HEK293 (cell line): ENCODE results near the gene FGD4.
A peak's percentile ranks its signal among the peaks of the same experiment; 100 is the strongest.

ENCODE experiments used
- OVOL3 ChIP-seq: fragments of 450-650 bp; formaldehyde crosslinking; IDR thresholded peaks from 2 replicates; pipeline ENCODE4 v1.5.1; 2016; ENCODE audit warnings: missing biosample characterization, missing genetic modification characterization
- PATZ1 ChIP-seq: fragments of 450-650 bp; formaldehyde crosslinking; IDR thresholded peaks from 2 replicates; pipeline ENCODE4 v1.5.1; 2016; ENCODE audit warnings: missing biosample characterization, missing genetic modification characterization
- SCRT1 ChIP-seq: fragments of 450-650 bp; formaldehyde crosslinking; IDR thresholded peaks from 2 replicates; pipeline ENCODE4 v1.5.1; 2016; ENCODE audit warnings: missing biosample characterization, missing genetic modification characterization, borderline replicate concordance
- YY1 ChIP-seq: fragments of 450-650 bp; formaldehyde crosslinking; IDR thresholded peaks from 2 replicates; pipeline ENCODE4 v1.5.1; 2018; ENCODE audit warnings: missing biosample characterization, missing genetic modification characterization
- ZBTB10 ChIP-seq: fragments of 450-650 bp; formaldehyde crosslinking; IDR thresholded peaks from 2 replicates; pipeline ENCODE4 v1.5.1; 2016; ENCODE audit warnings: missing biosample characterization, missing genetic modification characterization
- ZBTB20 ChIP-seq: fragments of 450-650 bp; formaldehyde crosslinking; IDR thresholded peaks from 2 replicates; pipeline ENCODE4 v1.5.1; 2016; ENCODE audit warnings: missing biosample characterization, missing genetic modification characterization
- ZBTB48 ChIP-seq: fragments of 450-650 bp; formaldehyde crosslinking; IDR thresholded peaks from 2 replicates; pipeline ENCODE4 v1.5.1; 2016; ENCODE audit warnings: missing biosample characterization, missing genetic modification characterization
- ZBTB49 ChIP-seq: fragments of 450-650 bp; formaldehyde crosslinking; IDR thresholded peaks from 2 replicates; pipeline ENCODE4 v1.5.1; 2016; ENCODE audit warnings: missing biosample characterization, missing genetic modification characterization, low read depth
- ZEB2 ChIP-seq: fragments of 450-650 bp; formaldehyde crosslinking; IDR thresholded peaks from 2 replicates; pipeline ENCODE4 v1.5.1; 2016; ENCODE audit warnings: missing biosample characterization, missing genetic modification characterization
- ZFHX2 ChIP-seq: fragments of 450-650 bp; formaldehyde crosslinking; conservative IDR thresholded peaks from 2 replicates; pipeline ENCODE4 v1.5.1; 2016; ENCODE audit warnings: missing biosample characterization, missing genetic modification characterization
- ZFP41 ChIP-seq: fragments of 450-650 bp; formaldehyde crosslinking; IDR thresholded peaks from 2 replicates; pipeline ENCODE4 v1.5.1; 2016; ENCODE audit warnings: missing biosample characterization, missing genetic modification characterization, borderline replicate concordance
- ZNF169 ChIP-seq: fragments of 450-650 bp; formaldehyde crosslinking; IDR thresholded peaks from 2 replicates; pipeline ENCODE4 v1.5.1; 2016; ENCODE audit warnings: missing biosample characterization, missing genetic modification characterization
- ZNF175 ChIP-seq: fragments of 450-650 bp; formaldehyde crosslinking; IDR thresholded peaks from 2 replicates; pipeline ENCODE4 v1.5.1; 2016; ENCODE audit warnings: missing biosample characterization, missing genetic modification characterization
- ZNF18 ChIP-seq: fragments of 450-650 bp; formaldehyde crosslinking; IDR thresholded peaks from 2 replicates; pipeline ENCODE4 v1.5.1; 2016; ENCODE audit warnings: missing biosample characterization, missing genetic modification characterization
- ZNF223 ChIP-seq: fragments of 450-650 bp; formaldehyde crosslinking; IDR thresholded peaks from 2 replicates; pipeline ENCODE4 v1.5.1; 2016; ENCODE audit warnings: missing biosample characterization, missing genetic modification characterization
- ZNF362 ChIP-seq: fragments of 450-650 bp; formaldehyde crosslinking; IDR thresholded peaks from 2 replicates; pipeline ENCODE4 v1.5.1; 2016; ENCODE audit warnings: missing biosample characterization, missing genetic modification characterization
- ZNF391 ChIP-seq: fragments of 450-650 bp; formaldehyde crosslinking; IDR thresholded peaks from 2 replicates; pipeline ENCODE4 v1.5.1; 2016; ENCODE audit warnings: low read depth, missing biosample characterization, missing genetic modification characterization, borderline replicate concordance
- ZNF449 ChIP-seq: fragments of 450-650 bp; formaldehyde crosslinking; IDR thresholded peaks from 2 replicates; pipeline ENCODE4 v1.5.1; 2017; ENCODE audit warnings: missing biosample characterization, mild to moderate bottlenecking, missing genetic modification characterization, moderate library complexity
- ZNF473 ChIP-seq: fragments of 450-650 bp; formaldehyde crosslinking; IDR thresholded peaks from 2 replicates; pipeline ENCODE4 v1.5.1; 2017; ENCODE audit warnings: missing biosample characterization, missing genetic modification characterization
- ZNF501 ChIP-seq: fragments of 450-650 bp; formaldehyde crosslinking; IDR thresholded peaks from 2 replicates; pipeline ENCODE4 v1.5.1; 2016; ENCODE audit warnings: missing biosample characterization, missing genetic modification characterization
- ZNF510 ChIP-seq: fragments of 450-650 bp; formaldehyde crosslinking; IDR thresholded peaks from 2 replicates; pipeline ENCODE4 v1.5.1; 2018; ENCODE audit warnings: mild to moderate bottlenecking, missing genetic modification characterization, missing biosample characterization; ENCODE audit not compliant: insufficient replicate concordance
- ZNF623 ChIP-seq: fragments of 450-650 bp; formaldehyde crosslinking; IDR thresholded peaks from 2 replicates; pipeline ENCODE4 v1.5.1; 2016; ENCODE audit warnings: missing biosample characterization, missing genetic modification characterization
- ZNF654 ChIP-seq: fragments of 450-650 bp; formaldehyde crosslinking; IDR thresholded peaks from 2 replicates; pipeline ENCODE4 v1.5.1; 2016; ENCODE audit warnings: low read depth, missing biosample characterization, missing genetic modification characterization
- ZNF658 ChIP-seq: fragments of 450-650 bp; formaldehyde crosslinking; IDR thresholded peaks from 2 replicates; pipeline ENCODE4; 2016; ENCODE audit warnings: missing biosample characterization, missing genetic modification characterization
- ZNF660 ChIP-seq: fragments of 450-650 bp; IDR thresholded peaks from 2 replicates; pipeline ENCODE4 v1.5.1; 2018; ENCODE audit warnings: missing biosample characterization, mild to moderate bottlenecking, missing genetic modification characterization
- TF ChIP-seq, protein P1 (sequence below): fragments of 450-650 bp; formaldehyde crosslinking; IDR thresholded peaks from 2 replicates; pipeline ENCODE4 v1.5.1; 2017; ENCODE audit warnings: missing biosample characterization, missing genetic modification characterization

Gene FGD4

GRCh38 chr12:32679091-32679919, 279.9 kb downstream of the FGD4 start, which contains the start of gene DNM1L (continued):
- TF ChIP-seq PATZ1 (tag by site-specific recombination) (peak; percentile 96), ZNF391 (peak; percentile 83; the same call in 1 of the 2 replicates), ZNF658 (tag by site-specific recombination) (no peak), ZNF510 (tag by site-specific recombination) (peak; percentile 20), ZNF501 (tag by site-specific recombination) (peak; percentile 81; the same call in 1 of the 2 replicates), ZBTB20 (tag by site-specific recombination) (peak; percentile 98), ZBTB48 (tag by site-specific recombination) (peak; percentile 49; the same call in 1 of the 2 replicates), ZNF449 (tag by site-specific recombination) (0 out of 2 replicates have a peak, but pooled peaks have one; percentile 37), ZNF660 (tag by site-specific recombination) (peak; percentile 47), ZNF18 (peak; percentile 75), ZNF623 (tag by site-specific recombination) (peak; percentile 60), SCRT1 (tag by site-specific recombination) (no peak), ZBTB10 (tag by site-specific recombination) (peak; percentile 80), ZNF223 (tag by site-specific recombination) (no peak), ZNF169 (no peak), ZEB2 (peak; percentile 96), ZNF473 (tag by site-specific recombination) (no peak), ZNF654 (tag by site-specific recombination) (no peak), ZFHX2 (tag by site-specific recombination) (peak; percentile 97), ZNF175 (tag by site-specific recombination) (no peak), YY1 (peak; percentile 79), ZBTB49 (no peak), ZNF362 (tag by site-specific recombination) (no peak), OVOL3 (tag by site-specific recombination) (peak; percentile 66; the same call in 1 of the 2 replicates), ZFP41 (tag by site-specific recombination) (no peak)
- TF ChIP-seq, protein P1, sequence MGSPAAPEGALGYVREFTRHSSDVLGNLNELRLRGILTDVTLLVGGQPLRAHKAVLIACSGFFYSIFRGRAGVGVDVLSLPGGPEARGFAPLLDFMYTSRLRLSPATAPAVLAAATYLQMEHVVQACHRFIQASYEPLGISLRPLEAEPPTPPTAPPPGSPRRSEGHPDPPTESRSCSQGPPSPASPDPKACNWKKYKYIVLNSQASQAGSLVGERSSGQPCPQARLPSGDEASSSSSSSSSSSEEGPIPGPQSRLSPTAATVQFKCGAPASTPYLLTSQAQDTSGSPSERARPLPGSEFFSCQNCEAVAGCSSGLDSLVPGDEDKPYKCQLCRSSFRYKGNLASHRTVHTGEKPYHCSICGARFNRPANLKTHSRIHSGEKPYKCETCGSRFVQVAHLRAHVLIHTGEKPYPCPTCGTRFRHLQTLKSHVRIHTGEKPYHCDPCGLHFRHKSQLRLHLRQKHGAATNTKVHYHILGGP (tag by site-specific recombination), result no peak
